Osteocyte (in vitro differentiated cells): ENCODE measurements around the gene ENSA. TPM values are rescaled to one million over a fixed set of nuclear protein-coding genes. Genes with fewer than 3 reads are reported as not detected.

ENCODE experiments used
- DNase-seq: peaks from one replicate; pipeline ENCODE4 v3.0.0; 2021; ENCODE audit warnings: mixed read lengths; ENCODE audit not compliant: unreplicated experiment; ENCODE audit errors: extremely low spot score
- H3K27ac Mint-ChIP-seq: one replicate; pipeline ENCODE4 v1.8.0; 2021; ENCODE audit warnings: mild to moderate bottlenecking, mixed read lengths; ENCODE audit not compliant: unreplicated experiment
- H3K27me3 Mint-ChIP-seq: one replicate; pipeline ENCODE4 v1.8.0; 2021; ENCODE audit warnings: mixed read lengths; ENCODE audit not compliant: unreplicated experiment
- H3K36me3 Mint-ChIP-seq: one replicate; pipeline ENCODE4 v1.8.0; 2021; ENCODE audit warnings: mixed read lengths; ENCODE audit not compliant: unreplicated experiment
- H3K4me1 Mint-ChIP-seq: one replicate; pipeline ENCODE4 v1.8.0; 2021; ENCODE audit warnings: mixed read lengths; ENCODE audit not compliant: unreplicated experiment
- H3K4me3 Mint-ChIP-seq: one replicate; pipeline ENCODE4 v1.8.0; 2021; ENCODE audit warnings: mild to moderate bottlenecking, moderate library complexity, mixed read lengths; ENCODE audit not compliant: unreplicated experiment
- H3K9me3 Mint-ChIP-seq: one replicate; pipeline ENCODE4 v1.8.0; 2021; ENCODE audit warnings: mixed read lengths; ENCODE audit not compliant: unreplicated experiment
- long read RNA-seq: library from polyadenylated mRNA; unstranded; transcript quantifications from one replicate; pipeline ENCODE4 v2.0.0, GENCODE V29; 2021
- total RNA-seq: library from RNA; stranded (reverse); gene quantifications from 2 replicates; pipeline ENCODE4 v1.2.1, GENCODE V29; 2021
- TF ChIP-seq, protein P1 (sequence below): fragments of 200-600 bp; sonication (generic); IDR thresholded peaks from 2 replicates; pipeline ENCODE4 v1.5.0; 2021; ENCODE audit warnings: antibody characterized with exemption, mild to moderate bottlenecking, moderate library complexity

ENSA gene, protein sequence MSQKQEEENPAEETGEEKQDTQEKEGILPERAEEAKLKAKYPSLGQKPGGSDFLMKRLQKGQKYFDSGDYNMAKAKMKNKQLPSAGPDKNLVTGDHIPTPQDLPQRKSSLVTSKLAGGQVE
- 111 and 116 TPM in 2 replicates for total RNA-seq
- long read RNA-seq, transcript ENSA-208 (4 exons, 2,085 nt) = minor isoform, 18 of 170 reads
- long read RNA-seq, transcript ENSA-214 (3 exons, 1,369 nt) = minor isoform, 5 of 170 reads
- long read RNA-seq, transcript ENSA-201 (3 exons, 2,818 nt) = major isoform, 127 of 170 reads
- long read RNA-seq, partial matches to known transcripts = 4 of 170 reads
- long read RNA-seq, other reads (novel, unspliced or antisense) = 13 of 170 reads

- H3K36me3 Mint-ChIP-seq = peaks cover 23% of the 10 kb centered on the region
- H3K27me3 Mint-ChIP-seq = no peaks in the 10 kb centered on the region
- no peak within 1 kb of the TSS for H3K4me3 Mint-ChIP-seq
- DNase-seq = peak; percentile 98
- TF ChIP-seq, protein P1, sequence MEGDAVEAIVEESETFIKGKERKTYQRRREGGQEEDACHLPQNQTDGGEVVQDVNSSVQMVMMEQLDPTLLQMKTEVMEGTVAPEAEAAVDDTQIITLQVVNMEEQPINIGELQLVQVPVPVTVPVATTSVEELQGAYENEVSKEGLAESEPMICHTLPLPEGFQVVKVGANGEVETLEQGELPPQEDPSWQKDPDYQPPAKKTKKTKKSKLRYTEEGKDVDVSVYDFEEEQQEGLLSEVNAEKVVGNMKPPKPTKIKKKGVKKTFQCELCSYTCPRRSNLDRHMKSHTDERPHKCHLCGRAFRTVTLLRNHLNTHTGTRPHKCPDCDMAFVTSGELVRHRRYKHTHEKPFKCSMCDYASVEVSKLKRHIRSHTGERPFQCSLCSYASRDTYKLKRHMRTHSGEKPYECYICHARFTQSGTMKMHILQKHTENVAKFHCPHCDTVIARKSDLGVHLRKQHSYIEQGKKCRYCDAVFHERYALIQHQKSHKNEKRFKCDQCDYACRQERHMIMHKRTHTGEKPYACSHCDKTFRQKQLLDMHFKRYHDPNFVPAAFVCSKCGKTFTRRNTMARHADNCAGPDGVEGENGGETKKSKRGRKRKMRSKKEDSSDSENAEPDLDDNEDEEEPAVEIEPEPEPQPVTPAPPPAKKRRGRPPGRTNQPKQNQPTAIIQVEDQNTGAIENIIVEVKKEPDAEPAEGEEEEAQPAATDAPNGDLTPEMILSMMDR = no peak
- H3K4me1 Mint-ChIP-seq = peaks cover 7% of the 10 kb centered on the region
- H3K9me3 Mint-ChIP-seq = no peaks in the 10 kb centered on the region
- no peak within 1 kb of the TSS for H3K27ac Mint-ChIP-seq
Observed at GRCh38 chr1:150629115-150629928, at the start of gene ENSA. Gene ENSA (minus strand): TSS chr1:150629612. CDS start chr1:150629470, 142 bp downstream.

GRCh38 chr1:150678988-150679387 lies 49.6 kb upstream of the ENSA start:
- Mint-ChIP-seq H3K4me3 (no peak overlapping the region), H3K36me3 (peaks cover 9% of the 10 kb centered on the region), H3K9me3 (no peaks in the 10 kb centered on the region), H3K27ac (no peak overlapping the region), H3K27me3 (no peaks in the 10 kb centered on the region), H3K4me1 (peaks cover 1% of the 10 kb centered on the region)
- no peak for DNase-seq
- TF ChIP-seq, protein P1 = no peak

- TF ChIP-seq, protein P1 = no peak
- Mint-ChIP-seq H3K27me3 (no peaks in the 10 kb centered on the region), H3K9me3 (no peaks in the 10 kb centered on the region), H3K27ac (no peak overlapping the region), H3K4me3 (no peak overlapping the region), H3K4me1 (peaks cover 1% of the 10 kb centered on the region), H3K36me3 (peaks cover 8% of the 10 kb centered on the region)
- no peak for DNase-seq
Observed at GRCh38 chr1:150674881-150675280, 45.5 kb upstream of the ENSA start.

DNA sequence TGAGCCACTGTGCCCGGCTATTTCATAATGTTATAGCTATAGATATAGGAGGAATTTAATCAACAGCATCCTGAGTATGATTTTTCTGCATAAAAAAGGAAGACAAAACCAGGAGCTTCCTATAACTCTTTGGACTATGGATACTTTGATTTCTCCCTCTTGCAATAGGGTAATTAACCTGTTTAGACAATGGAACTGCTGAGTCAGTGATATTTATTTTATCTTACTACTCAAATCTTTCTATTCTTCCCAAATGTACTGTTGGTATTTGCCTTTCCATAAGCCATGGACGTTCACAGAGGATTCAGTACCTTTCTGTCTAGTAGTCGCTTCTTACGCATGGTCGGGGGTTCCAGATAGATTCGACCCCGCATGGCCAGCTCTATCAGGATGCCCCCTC lies 33.9 kb upstream of the ENSA start:
- DNase-seq = no peak
- TF ChIP-seq, protein P1 = no peak
- Mint-ChIP-seq H3K36me3 (peaks cover 29% of the 10 kb centered on the region), H3K9me3 (no peaks in the 10 kb centered on the region), H3K4me1 (peaks cover 10% of the 10 kb centered on the region), H3K27me3 (no peaks in the 10 kb centered on the region), H3K27ac (no peak overlapping the region), H3K4me3 (no peak overlapping the region)

- Mint-ChIP-seq H3K9me3 (no peaks in the 10 kb centered on the region), H3K27ac (no peak overlapping the region), H3K4me3 (no peak overlapping the region)
Observed at GRCh38 chr1:150662811-150663210, 33.4 kb upstream of the ENSA start.

More at GRCh38 chr1:150662811-150663210, 33.4 kb upstream of the ENSA start:
- Mint-ChIP-seq H3K4me1 (peaks cover 5% of the 10 kb centered on the region), H3K27me3 (no peaks in the 10 kb centered on the region), H3K36me3 (peaks cover 32% of the 10 kb centered on the region)
- TF ChIP-seq, protein P1 = no peak
- no peak for DNase-seq
